Measurements from ENCODE around the gene NF2. TPM values are rescaled to one million over a fixed set of nuclear protein-coding genes. Genes with fewer than 3 reads are reported as not detected.

The NF2 gene
- total and polyA plus RNA-seq, 2 experiments from 2014 or later: 14.4 to 54.5 TPM

GRCh38 chr22:29642694-29643093, 39.3 kb downstream of the NF2 start:
- DNase-seq (ENCODE audit: low spot score) (no peak), ATAC-seq (no peak)
- H3K4me1 ChIP-seq (ENCODE audit: insufficient read depth): peaks cover 4% of the 10 kb centered on the region; the same call in 1 of the 2 replicates
- Mint-ChIP-seq H3K4me1 (peaks cover 5% of the 10 kb centered on the region; the same call in 2 of the 3 replicates), H3K27ac (no peak overlapping the region), H3K36me3 (ENCODE audit: low read depth) (peaks cover 50% of the 10 kb centered on the region), H3K4me3 (no peak overlapping the region), H3K9me3 (peaks cover 20% of the 10 kb centered on the region), H3K27me3 (ENCODE audit: insufficient read depth, low read depth, poor library complexity) (peaks cover 3% of the 10 kb centered on the region)
- no peaks in the 10 kb centered on the region for H3F3A ChIP-seq (replicated peaks; ENCODE audit: low read depth)
- no peak overlapping the region for H3K27ac ChIP-seq (ENCODE audit: low read depth)
- H3K4me3 ChIP-seq: no peak overlapping the region
- 0 out of 2 replicates have a peak, but pooled peaks cover under 1% of the 10 kb centered on the region for H3K79me2 ChIP-seq (replicated peaks; ENCODE audit: insufficient read depth)
- TF ChIP-seq NANOG (IDR thresholded peaks at IDR 0.05; ENCODE audit: borderline replicate concordance) (no peak), EZH2 (IDR thresholded peaks at IDR 0.05; ENCODE audit: low read depth, unreplicated experiment) (no peak), ZNF331 (CRISPR knock-in tag; IDR thresholded peaks at IDR 0.05; ENCODE audit: low read depth) (no peak), ZNF114 (CRISPR knock-in tag; IDR thresholded peaks at IDR 0.05) (no peak), JUNB (IDR thresholded peaks at IDR 0.05; ENCODE audit: unreplicated experiment) (no peak)
- H2AFZ ChIP-seq: no peak overlapping the region
- no peaks in the 10 kb centered on the region for H3K27me3 ChIP-seq (ENCODE audit: insufficient read depth)
- H3K4me2 ChIP-seq: no peak overlapping the region
- H3K9me2 ChIP-seq (ENCODE audit: insufficient read depth): no peaks in the 10 kb centered on the region
- 0 out of 2 replicates have a peak, but pooled peaks cover 3% of the 10 kb centered on the region for H4K20me1 ChIP-seq (replicated peaks; ENCODE audit: insufficient read depth)
- no peaks in the 10 kb centered on the region for H3K36me3 ChIP-seq (ENCODE audit: insufficient read depth)

- peaks cover 16% of the 10 kb centered on the region for H3K4me1 Mint-ChIP-seq
- H3K4me3 Mint-ChIP-seq: no peak overlapping the region
- no peak overlapping the region for H3K27ac Mint-ChIP-seq
- no peaks in the 10 kb centered on the region for H3K9me2 ChIP-seq (ENCODE audit: insufficient read depth)
- H3K27me3 ChIP-seq (ENCODE audit: insufficient read depth): no peaks in the 10 kb centered on the region
- H3K36me3 ChIP-seq (ENCODE audit: insufficient read depth): no peaks in the 10 kb centered on the region
- peaks cover 15% of the 10 kb centered on the region for H3K9me3 Mint-ChIP-seq
- ATAC-seq (no peak), DNase-seq (ENCODE audit: low spot score) (no peak)
- peaks cover under 1% of the 10 kb centered on the region for H3K27me3 Mint-ChIP-seq (ENCODE audit: insufficient read depth, low read depth, poor library complexity)
- no peaks in the 10 kb centered on the region for H3K79me2 ChIP-seq (replicated peaks; ENCODE audit: insufficient read depth)
- peaks cover 10% of the 10 kb centered on the region; the same call in 1 of the 2 replicates for H3K4me1 ChIP-seq (ENCODE audit: insufficient read depth)
- H2AFZ ChIP-seq: no peak overlapping the region
- no peak overlapping the region for H3K4me3 ChIP-seq
- no peaks in the 10 kb centered on the region for H4K20me1 ChIP-seq (replicated peaks; ENCODE audit: insufficient read depth)
- no peak overlapping the region for H3K27ac ChIP-seq (ENCODE audit: low read depth)
- H3F3A ChIP-seq (replicated peaks; ENCODE audit: low read depth): no peaks in the 10 kb centered on the region
- peaks cover 20% of the 10 kb centered on the region for H3K36me3 Mint-ChIP-seq (ENCODE audit: low read depth)
- no peak overlapping the region for H3K4me2 ChIP-seq
- no peak for TF ChIP-seq STAT1 (IDR thresholded peaks at IDR 0.05; ENCODE audit: unreplicated experiment)
- no peak for TF ChIP-seq CTCF (conservative IDR thresholded peaks at IDR 0.05; ENCODE audit: low read depth in 2 of 2)
- TF ChIP-seq NANOG (IDR thresholded peaks at IDR 0.05; ENCODE audit: borderline replicate concordance): no peak
- TF ChIP-seq CREB1 (CRISPR knock-in tag; IDR thresholded peaks at IDR 0.05; ENCODE audit: low read depth): no peak
- TF ChIP-seq ETS1 (IDR thresholded peaks at IDR 0.05): no peak
- TF ChIP-seq JUNB (IDR thresholded peaks at IDR 0.05; ENCODE audit: unreplicated experiment): no peak
- no peak for TF ChIP-seq POLR2AphosphoS5 (IDR thresholded peaks at IDR 0.05; ENCODE audit: low read depth)
- TF ChIP-seq REST (IDR thresholded peaks at IDR 0.05; ENCODE audit: unreplicated experiment): no peak
- TF ChIP-seq EZH2phosphoT487 (IDR thresholded peaks at IDR 0.05; ENCODE audit: unreplicated experiment): no peak
Measured at GRCh38 chr22:29647954-29648737, 44.7 kb downstream of the NF2 start.
